Smooth muscle cell (in vitro differentiated cells): ENCODE data around the gene SNRNP70. TPM values are rescaled to one million over a fixed set of nuclear protein-coding genes. Genes with fewer than 3 reads are reported as not detected.

ENCODE experiments used
- DNase-seq: peaks from one replicate; lab custom pipeline; 2025; ENCODE audit not compliant: unreplicated experiment; lab: John Stamatoyannopoulos, UW
- H2AFZ ChIP-seq: fragments of 200-600 bp; sonication (generic); 2 replicates; pipeline ENCODE4 v1.6.0; 2016; ENCODE audit warnings: antibody characterized with exemption, low read depth, mild to moderate bottlenecking
- H3F3A ChIP-seq: fragments of 200-600 bp; sonication (generic); 2 replicates; pipeline ENCODE4 v1.6.0; 2017; ENCODE audit warnings: antibody characterized with exemption, low read depth
- H3K27ac ChIP-seq: fragments of 200-600 bp; sonication (generic); 2 replicates; pipeline ENCODE4 v1.5.1; 2016; ENCODE audit warnings: low read depth, mild to moderate bottlenecking
- H3K27me3 ChIP-seq: fragments of 200-600 bp; sonication (generic); 2 replicates; pipeline ENCODE4 v1.6.1; 2016; ENCODE audit warnings: low read depth, mild to moderate bottlenecking
- H3K36me3 ChIP-seq: fragments of 200-600 bp; sonication (generic); 2 replicates; pipeline ENCODE4 v1.5.1; 2016; ENCODE audit warnings: low read depth
- H3K4me1 ChIP-seq: fragments of 200-600 bp; sonication (generic); 2 replicates; pipeline ENCODE4 v1.5.1; 2016; ENCODE audit warnings: low read depth
- H3K4me2 ChIP-seq: fragments of 200-600 bp; sonication (generic); 2 replicates; pipeline ENCODE4 v1.6.0; 2016; ENCODE audit warnings: mild to moderate bottlenecking
- H3K4me3 ChIP-seq: fragments of 200-600 bp; sonication (generic); 2 replicates; pipeline ENCODE4 v1.5.1; 2016; ENCODE audit warnings: mild to moderate bottlenecking
- H3K79me2 ChIP-seq: fragments of 200-600 bp; sonication (generic); 2 replicates; pipeline ENCODE4 v1.6.0; 2016; ENCODE audit warnings: low read depth, mild to moderate bottlenecking
- H3K9ac ChIP-seq: fragments of 200-600 bp; sonication (generic); 2 replicates; pipeline ENCODE4 v1.6.0; 2016; ENCODE audit warnings: low read depth
- H3K9me3 ChIP-seq: fragments of 200-600 bp; sonication (generic); replicated peaks from 2 replicates; pipeline ENCODE4 v1.5.1; 2016; ENCODE audit warnings: low read depth
- H4K20me1 ChIP-seq: fragments of 200-600 bp; sonication (generic); 2 replicates; pipeline ENCODE4 v1.6.0; 2016; ENCODE audit warnings: low read depth
- WGBS: methylation state at CpG from one replicate; pipeline ENCODE4 v1.1.7; 2016; ENCODE audit warnings: low lambda C conversion rate; 5-methylcytosine and 5-hydroxymethylcytosine counted together
- polyA plus RNA-seq: library from polyadenylated mRNA; unstranded; fragments of >200 nt; fragmentation: Nextera tagmentation; extraction: Ambion mirVana; gene quantifications from 2 replicates; pipeline ENCODE4 v1.2.1, GENCODE V29; 2016
- total RNA-seq: library from RNA; depleted of rRNA; stranded (reverse); fragments of >200 nt; gene quantifications from 2 replicates; pipeline ENCODE4 v1.2.3, GENCODE V29; 2014
- TF ChIP-seq, protein P1 (sequence below): fragments of 200-600 bp; sonication (generic); IDR thresholded peaks from 2 replicates; pipeline ENCODE4 v1.5.1; 2017; ENCODE audit warnings: borderline replicate concordance, mild to moderate bottlenecking, antibody characterized with exemption; ENCODE audit not compliant: insufficient read depth, poor library complexity, severe bottlenecking

SNRNP70 gene
- total and polyA plus RNA-seq, 2 experiments from 2014 or later, result 200 to 206 TPM

DNA sequence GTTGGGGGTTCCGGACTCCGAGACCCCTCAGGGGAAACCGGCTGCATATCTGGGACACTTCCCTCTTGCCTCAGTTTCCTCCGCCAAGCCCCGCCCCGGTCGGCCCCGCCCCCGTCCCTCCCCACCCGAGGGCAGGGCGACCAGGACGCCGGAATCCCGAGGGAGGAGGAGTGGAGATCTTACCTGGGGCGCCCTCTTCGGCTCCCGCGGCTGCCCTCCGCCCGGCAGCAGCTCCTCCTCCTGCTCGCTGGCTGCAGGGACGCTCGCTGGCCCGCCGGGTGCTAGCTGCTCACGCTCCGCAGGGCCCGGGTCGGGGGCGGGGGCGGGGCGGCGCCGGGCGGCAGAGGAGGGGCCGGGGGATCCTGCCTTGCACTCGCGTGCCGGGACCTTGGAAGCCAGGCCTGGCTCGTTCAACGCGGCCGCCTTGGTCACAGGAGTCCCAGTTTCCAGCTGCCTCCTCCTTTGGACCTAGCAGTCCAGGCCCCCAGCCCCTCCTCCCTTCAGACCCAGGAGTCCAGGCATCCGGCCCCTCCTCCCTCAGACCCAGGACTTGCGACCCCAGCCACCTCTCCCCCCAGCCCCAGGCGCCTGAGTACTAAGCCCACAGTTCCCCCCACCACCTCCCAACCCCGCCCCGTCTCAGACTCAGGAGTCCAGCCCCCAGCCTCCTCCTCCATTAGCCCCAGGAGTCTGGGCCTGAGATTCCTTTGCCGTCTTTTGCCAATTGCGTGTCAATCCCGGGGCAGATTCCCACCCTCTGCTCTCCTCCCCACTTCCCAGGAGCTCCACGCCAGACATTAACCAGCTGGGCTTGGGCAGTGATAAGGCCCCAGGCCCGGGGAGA, 20.3 kb upstream of the SNRNP70 start, which contains the start of gene NTF4:
NTF4 (minus strand) TSS at position 51 of the 844 bp plus-strand sequence. CDS start 2,821 bp downstream, outside the sequence.
- whole genome bisulfite sequencing, result 12% methylated on average over 8 of the region's 53 CpGs
- H4K20me1 ChIP-seq, result peaks cover 6% of the 10 kb centered on the region
- TF ChIP-seq, protein P1, sequence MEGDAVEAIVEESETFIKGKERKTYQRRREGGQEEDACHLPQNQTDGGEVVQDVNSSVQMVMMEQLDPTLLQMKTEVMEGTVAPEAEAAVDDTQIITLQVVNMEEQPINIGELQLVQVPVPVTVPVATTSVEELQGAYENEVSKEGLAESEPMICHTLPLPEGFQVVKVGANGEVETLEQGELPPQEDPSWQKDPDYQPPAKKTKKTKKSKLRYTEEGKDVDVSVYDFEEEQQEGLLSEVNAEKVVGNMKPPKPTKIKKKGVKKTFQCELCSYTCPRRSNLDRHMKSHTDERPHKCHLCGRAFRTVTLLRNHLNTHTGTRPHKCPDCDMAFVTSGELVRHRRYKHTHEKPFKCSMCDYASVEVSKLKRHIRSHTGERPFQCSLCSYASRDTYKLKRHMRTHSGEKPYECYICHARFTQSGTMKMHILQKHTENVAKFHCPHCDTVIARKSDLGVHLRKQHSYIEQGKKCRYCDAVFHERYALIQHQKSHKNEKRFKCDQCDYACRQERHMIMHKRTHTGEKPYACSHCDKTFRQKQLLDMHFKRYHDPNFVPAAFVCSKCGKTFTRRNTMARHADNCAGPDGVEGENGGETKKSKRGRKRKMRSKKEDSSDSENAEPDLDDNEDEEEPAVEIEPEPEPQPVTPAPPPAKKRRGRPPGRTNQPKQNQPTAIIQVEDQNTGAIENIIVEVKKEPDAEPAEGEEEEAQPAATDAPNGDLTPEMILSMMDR, result no peak
- peak within 1 kb of the TSS; percentile 4 for H3K27ac ChIP-seq
- peak; percentile 60 for DNase-seq
- H3K4me1 ChIP-seq, result peaks cover 16% of the 10 kb centered on the region
- peak within 1 kb of the TSS; percentile 39 for H3K9ac ChIP-seq
- no peaks in the 10 kb centered on the region for H3K36me3 ChIP-seq
- H3K27me3 ChIP-seq, result no peaks in the 10 kb centered on the region
- no peaks in the 10 kb centered on the region for H3K9me3 ChIP-seq
- H3K79me2 ChIP-seq, result no peaks in the 10 kb centered on the region
- no peaks in the 10 kb centered on the region for H3F3A ChIP-seq
- H3K4me2 ChIP-seq, result peak within 1 kb of the TSS; percentile 81
- H3K4me3 ChIP-seq, result peak within 1 kb of the TSS; percentile 53
- H2AFZ ChIP-seq, result no peak within 1 kb of the TSS

DNA sequence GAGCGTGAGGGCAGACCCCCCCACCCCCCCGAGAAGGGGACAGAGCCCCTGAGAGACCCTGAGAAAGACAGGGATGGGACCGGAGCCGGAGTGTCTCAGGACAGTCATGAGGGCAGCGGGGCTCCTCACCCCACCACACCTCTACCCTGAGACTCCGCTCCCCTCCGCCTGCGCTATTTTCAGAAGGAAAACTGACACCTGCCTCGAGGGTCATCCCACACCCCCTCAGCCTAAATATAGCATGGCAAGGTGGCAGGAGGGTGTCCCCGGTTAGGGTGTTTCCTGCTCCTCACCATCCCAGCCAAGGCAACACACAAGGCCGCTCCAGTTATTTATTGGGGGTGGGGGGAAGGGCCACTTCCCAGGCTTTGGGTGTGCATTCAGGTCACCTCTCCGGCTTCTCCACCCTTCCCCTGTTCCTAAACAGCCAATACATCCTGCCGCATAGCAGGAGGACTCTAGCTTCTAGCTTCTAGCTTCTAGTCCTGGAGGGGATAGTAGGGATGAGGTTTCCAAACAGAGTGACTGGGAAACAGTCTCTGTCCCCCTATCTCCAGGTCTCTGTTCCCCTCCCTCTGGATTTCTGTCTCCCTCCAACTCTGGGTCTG, 19.2 kb upstream of the SNRNP70 start:
- no peak for DNase-seq
- H3K4me3 ChIP-seq, result no peak overlapping the region
- no peak overlapping the region for H3K27ac ChIP-seq
- no peak overlapping the region for H2AFZ ChIP-seq
- no peak overlapping the region for H3K4me2 ChIP-seq
- H4K20me1 ChIP-seq, result no peaks in the 10 kb centered on the region
- WGBS, result 84% methylated on average over 11 of the region's 13 CpGs
- TF ChIP-seq, protein P1, result no peak
- no peaks in the 10 kb centered on the region for H3K79me2 ChIP-seq
- H3K9ac ChIP-seq, result no peak overlapping the region
- H3F3A ChIP-seq, result no peaks in the 10 kb centered on the region
- no peaks in the 10 kb centered on the region for H3K9me3 ChIP-seq
- peaks cover 2% of the 10 kb centered on the region for H3K27me3 ChIP-seq
- no peaks in the 10 kb centered on the region for H3K36me3 ChIP-seq
- H3K4me1 ChIP-seq, result peaks cover 16% of the 10 kb centered on the region

DNA sequence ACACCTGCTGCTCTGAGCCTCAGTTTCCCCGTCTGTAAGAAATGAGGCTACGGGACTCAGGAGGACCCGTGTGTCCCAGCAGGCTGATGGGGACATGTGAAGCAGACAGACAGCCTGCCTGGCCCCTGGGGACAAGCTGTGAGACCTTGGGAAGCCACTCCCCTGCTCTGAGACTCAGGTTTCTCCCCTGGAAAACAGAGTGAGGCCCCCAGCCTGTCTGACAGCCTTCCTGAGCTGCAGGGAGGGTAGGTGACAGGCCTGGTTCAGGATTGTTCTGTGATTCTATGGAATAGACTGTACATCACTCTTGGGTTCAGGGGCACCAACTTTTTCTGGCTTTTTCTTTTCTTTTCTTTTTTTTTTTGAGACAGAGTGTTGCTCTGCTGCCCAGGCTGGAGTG, 17.7 kb upstream of the SNRNP70 start:
- TF ChIP-seq, protein P1, result no peak
- H3K9ac ChIP-seq, result no peak overlapping the region
- H3F3A ChIP-seq, result no peaks in the 10 kb centered on the region
- no peaks in the 10 kb centered on the region for H4K20me1 ChIP-seq
- DNase-seq, result no peak
- no peak overlapping the region for H3K27ac ChIP-seq
- peaks cover 16% of the 10 kb centered on the region for H3K4me1 ChIP-seq
- no peak overlapping the region for H2AFZ ChIP-seq
- H3K4me2 ChIP-seq, result no peak overlapping the region
- H3K4me3 ChIP-seq, result no peak overlapping the region
- no peaks in the 10 kb centered on the region for H3K79me2 ChIP-seq
- H3K36me3 ChIP-seq, result no peaks in the 10 kb centered on the region
- WGBS, result 62% methylated on average over 3 of the region's 3 CpGs
- peaks cover 15% of the 10 kb centered on the region for H3K27me3 ChIP-seq
- no peaks in the 10 kb centered on the region for H3K9me3 ChIP-seq
